ENCODE results near the gene OXA1L. TPM values are rescaled to one million over a fixed set of nuclear protein-coding genes. Genes with fewer than 3 reads are reported as not detected.

Gene OXA1L
- polyA plus RNA-seq (129 to 150 TPM (median 130 TPM) in 3 replicates), polyA minus RNA-seq (86.1 to 107 TPM (median 92.6 TPM) in 3 replicates)
- polyA plus RNA-seq (2011; ENCODE audit: low read depth): 19.1 TPM
- 112 and 139 TPM in 2 replicates for polyA plus RNA-seq (2011; cell fraction: cytosol; rRNA removed)
- polyA plus RNA-seq (2011; cell fraction: nucleus; rRNA removed): 270 and 272 TPM in 2 replicates
- 82.6 and 83.6 TPM in 2 replicates for polyA plus RNA-seq (2012; ENCODE audit: low replicate concordance)
- 62.3 TPM for polyA minus RNA-seq (2011; cell fraction: cytosol; rRNA and poly(A)+ RNA removed)
- polyA minus RNA-seq (2011; cell fraction: nucleus; rRNA and poly(A)+ RNA removed): 47.4 and 71.7 TPM in 2 replicates

DNA sequence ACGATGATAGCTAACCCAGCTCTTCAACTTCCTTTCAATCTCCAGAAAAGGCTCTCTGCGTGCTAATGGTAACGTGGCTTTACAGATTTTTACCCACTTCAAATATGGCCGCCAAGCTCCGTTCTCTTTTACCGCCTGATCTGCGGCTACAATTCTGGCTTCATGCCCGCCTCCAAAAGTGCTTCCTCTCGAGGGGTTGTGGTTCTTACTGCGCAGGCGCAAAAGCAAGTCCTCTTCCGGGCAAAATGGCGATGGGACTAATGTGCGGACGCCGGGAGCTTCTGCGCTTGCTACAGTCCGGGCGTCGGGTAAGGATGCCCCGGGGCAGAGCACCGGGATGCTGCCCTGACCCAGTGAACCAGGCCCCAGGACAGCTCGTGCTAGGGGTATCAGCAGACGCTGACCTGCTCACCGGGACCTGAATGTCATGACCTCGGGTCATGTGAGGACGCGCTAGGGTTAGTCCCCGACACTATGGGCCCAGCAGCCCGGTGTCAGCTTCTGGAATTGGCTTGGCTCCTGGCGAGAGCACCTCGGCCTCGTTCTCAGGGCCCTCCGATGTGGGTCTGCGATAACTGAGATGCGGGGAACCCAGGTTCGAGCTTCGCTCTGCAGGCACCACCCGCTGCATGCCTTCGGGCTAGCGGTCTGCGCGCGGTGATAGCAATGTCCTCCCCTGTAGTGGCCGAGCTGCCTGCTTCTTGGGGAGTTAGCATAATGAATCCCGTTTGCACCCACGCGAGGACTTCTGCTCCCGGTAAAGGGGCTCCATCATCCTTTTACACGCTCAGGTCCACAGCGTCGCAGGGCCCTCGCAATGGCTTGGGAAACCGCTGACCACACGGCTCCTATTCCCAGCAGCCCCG is at the start of gene OXA1L:
Gene OXA1L (plus strand): TSS at position 232 of the 866 bp plus-strand sequence. CDS start 14 bp downstream, at position 246.
- peak; percentile 88 for DNase-seq (ENCODE audit: low read depth, low spot score)
- Histone ChIP-seq H3K4me1 (ENCODE audit: control insufficient read depth, extremely low read depth, insufficient read depth, low read length) (peaks cover 16% of the 10 kb centered on the region), H3K4me2 (ENCODE audit: control insufficient read depth, extremely low read depth, insufficient read depth, low read depth, low read length) (peak within 1 kb of the TSS; percentile 90), H2AFZ (ENCODE audit: control insufficient read depth, low read length) (peak within 1 kb of the TSS; percentile 99), H3K79me2 (ENCODE audit: control insufficient read depth, insufficient read depth, low read length) (peaks cover 24% of the 10 kb centered on the region), H3K9me1 (ENCODE audit: control insufficient read depth, extremely low read depth, insufficient read depth, low read length) (no peaks in the 10 kb centered on the region), H3K27me3 (ENCODE audit: control insufficient read depth, extremely low read depth, insufficient read depth, low read length) (no peaks in the 10 kb centered on the region), H3K27ac (ENCODE audit: control insufficient read depth, insufficient read depth, low read length) (peak within 1 kb of the TSS; percentile 97), H3K4me3 (ENCODE audit: control insufficient read depth in 2 of 3, extremely low read depth in 1 of 3, insufficient read depth in 2 of 3, low read depth in 1 of 3, low read length in 3 of 3) (peak within 1 kb of the TSS; percentile 80 to 93 (median 82)), H3K9me3 (ENCODE audit: control insufficient read depth, low read depth, low read length) (no peaks in the 10 kb centered on the region), H3K9ac (ENCODE audit: control insufficient read depth, extremely low read depth, insufficient read depth, low read length) (peak within 1 kb of the TSS; percentile 93), H3K36me3 (ENCODE audit: control insufficient read depth in 2 of 2, extremely low read depth in 1 of 2, insufficient read depth in 2 of 2, low read length in 2 of 2) (peaks cover 22 to 27% of the 10 kb centered on the region in 2 experiments), H4K20me1 (ENCODE audit: control insufficient read depth, extremely low read depth, insufficient read depth, low read length) (no peaks in the 10 kb centered on the region)
- peak; percentile 90 for FAIRE-seq
- no peak for TF ChIP-seq EZH2 (IDR thresholded peaks at IDR 0.05; ENCODE audit: low read length)
- TF ChIP-seq CTCF (optimal IDR thresholded peaks at IDR 0.05 in 1 of 3, IDR thresholded peaks at IDR 0.05 in 1 of 3, conservative IDR thresholded peaks at IDR 0.05 in 1 of 3; ENCODE audit: extremely low read depth in 1 of 3, insufficient read depth in 2 of 3, low read length in 3 of 3): no peak
- dilution Hi-C loops (cut with MboI; ENCODE audit: extremely low pct_ligation_motif_present, low sequenced_read_pairs): no loop called here

GRCh38 chr14:22718091-22718490 is 48.4 kb upstream of the OXA1L start:
- no peak overlapping the region for H3K9ac ChIP-seq (ENCODE audit: control insufficient read depth, extremely low read depth, insufficient read depth, low read length)
- no peaks in the 10 kb centered on the region for H4K20me1 ChIP-seq (ENCODE audit: control insufficient read depth, extremely low read depth, insufficient read depth, low read length)
- H3K36me3 ChIP-seq (ENCODE audit: control insufficient read depth in 2 of 2, extremely low read depth in 1 of 2, insufficient read depth in 2 of 2, low read length in 2 of 2): no peaks in the 10 kb centered on the region
- no peak overlapping the region for H2AFZ ChIP-seq (ENCODE audit: control insufficient read depth, low read length)
- no peak overlapping the region for H3K4me3 ChIP-seq (ENCODE audit: control insufficient read depth in 2 of 3, extremely low read depth in 1 of 3, insufficient read depth in 2 of 3, low read depth in 1 of 3, low read length in 3 of 3)
- TF ChIP-seq EZH2 (IDR thresholded peaks at IDR 0.05; ENCODE audit: low read length) (no peak), CTCF (optimal IDR thresholded peaks at IDR 0.05 in 1 of 3, IDR thresholded peaks at IDR 0.05 in 1 of 3, conservative IDR thresholded peaks at IDR 0.05 in 1 of 3; ENCODE audit: extremely low read depth in 1 of 3, insufficient read depth in 2 of 3, low read length in 3 of 3) (no peak)
- dilution Hi-C loops (cut with MboI; ENCODE audit: extremely low pct_ligation_motif_present, low sequenced_read_pairs): no loop called here
- H3K27ac ChIP-seq (ENCODE audit: control insufficient read depth, insufficient read depth, low read length): no peak overlapping the region
- no peak overlapping the region for H3K4me2 ChIP-seq (ENCODE audit: control insufficient read depth, extremely low read depth, insufficient read depth, low read depth, low read length)
- no peaks in the 10 kb centered on the region for H3K27me3 ChIP-seq (ENCODE audit: control insufficient read depth, extremely low read depth, insufficient read depth, low read length)
- FAIRE-seq: no peak
- H3K4me1 ChIP-seq (ENCODE audit: control insufficient read depth, extremely low read depth, insufficient read depth, low read length): no peaks in the 10 kb centered on the region
- no peaks in the 10 kb centered on the region for H3K79me2 ChIP-seq (ENCODE audit: control insufficient read depth, insufficient read depth, low read length)
- no peaks in the 10 kb centered on the region for H3K9me1 ChIP-seq (ENCODE audit: control insufficient read depth, extremely low read depth, insufficient read depth, low read length)
- DNase-seq (ENCODE audit: low read depth, low spot score): no peak
- H3K9me3 ChIP-seq (ENCODE audit: control insufficient read depth, low read depth, low read length): no peaks in the 10 kb centered on the region

All from keratinocyte (primary cell).